Upper lobe of left lung (tissue), 4 donors: ENCODE measurements around the gene NME1.

ENCODE experiments used
- CTCF ChIP-seq, 6 experiments: fragments of 450-650 bp in 4 of 6; fragments of 200-600 bp in 2 of 6; sonication (generic) in 2 of 6; IDR thresholded peaks; one replicate each; pipeline ENCODE4 v1.5.1; 2016 to 2019; ENCODE audit warnings: antibody characterized with exemption in 6 of 6
- EP300 ChIP-seq, 4 donors: sonication (generic); formaldehyde crosslinking; IDR thresholded peaks; one replicate each; pipeline ENCODE4 v1.5.1; 2017; ENCODE audit warnings: antibody characterized with exemption in 4 of 4, control low read depth in 2 of 4
- POLR2A ChIP-seq, 4 donors: fragments of 450-650 bp; IDR thresholded peaks; one replicate each; pipeline ENCODE4 v1.5.1; 2016 to 2017; ENCODE audit warnings: antibody characterized with exemption in 4 of 4, mild to moderate bottlenecking in 2 of 4
- POLR2AphosphoS5 ChIP-seq, 2 donors: sonication (generic); formaldehyde crosslinking; IDR thresholded peaks; one replicate each; pipeline ENCODE4 v1.5.1; 2017; ENCODE audit warnings: antibody characterized with exemption in 2 of 2

DNA sequence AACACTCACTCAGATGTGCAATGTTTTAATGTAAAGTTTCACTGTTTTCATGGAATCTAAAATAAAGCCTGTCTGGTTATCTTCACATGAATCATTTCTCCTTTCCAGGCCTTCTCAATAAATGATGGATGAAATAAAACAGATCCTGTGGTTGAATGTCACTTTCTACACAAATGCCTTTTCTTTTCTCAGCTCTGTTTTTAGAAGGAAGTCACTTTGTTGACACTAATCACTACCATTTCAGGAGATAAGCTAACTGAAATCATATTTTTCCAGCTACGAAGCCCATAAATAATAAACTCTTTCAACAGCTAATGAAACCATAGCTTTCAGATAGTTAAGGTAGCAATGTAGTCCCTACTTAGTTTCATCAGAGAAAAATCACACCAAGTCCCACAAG lies 30.8 kb downstream of the NME1 start:
- TF ChIP-seq CTCF (IDR thresholded peaks at IDR 0.05) (no peak), EP300 (IDR thresholded peaks at IDR 0.05) (no peak), POLR2A (IDR thresholded peaks at IDR 0.05) (no peak), POLR2AphosphoS5 (IDR thresholded peaks at IDR 0.05) (no peak)
